Epidermal melanocyte (primary cell): ENCODE data around the gene DCAF12L2.
"Not testable (repeated sequence)": the region's sequence is repeated elsewhere in the genome, so short reads cannot be mapped to it uniquely, and the experiment has no call there.

Source experiments
- DNase-seq: peaks from one replicate; pipeline ENCODE4 v3.0.0; 2011; ENCODE audit warnings: low spot score; ENCODE audit not compliant: insufficient read length

DCAF12L2 gene

GRCh38 chrX:126165721-126166461, at the start of gene DCAF12L2:
Gene DCAF12L2 (minus strand): TSS chrX:126166289. CDS start chrX:126165924, 365 bp downstream.
- DNase-seq, result no peak

GRCh38 chrX:126190888-126191287, 24.8 kb upstream of the DCAF12L2 start:
- not testable (repeated sequence) for DNase-seq

DNA sequence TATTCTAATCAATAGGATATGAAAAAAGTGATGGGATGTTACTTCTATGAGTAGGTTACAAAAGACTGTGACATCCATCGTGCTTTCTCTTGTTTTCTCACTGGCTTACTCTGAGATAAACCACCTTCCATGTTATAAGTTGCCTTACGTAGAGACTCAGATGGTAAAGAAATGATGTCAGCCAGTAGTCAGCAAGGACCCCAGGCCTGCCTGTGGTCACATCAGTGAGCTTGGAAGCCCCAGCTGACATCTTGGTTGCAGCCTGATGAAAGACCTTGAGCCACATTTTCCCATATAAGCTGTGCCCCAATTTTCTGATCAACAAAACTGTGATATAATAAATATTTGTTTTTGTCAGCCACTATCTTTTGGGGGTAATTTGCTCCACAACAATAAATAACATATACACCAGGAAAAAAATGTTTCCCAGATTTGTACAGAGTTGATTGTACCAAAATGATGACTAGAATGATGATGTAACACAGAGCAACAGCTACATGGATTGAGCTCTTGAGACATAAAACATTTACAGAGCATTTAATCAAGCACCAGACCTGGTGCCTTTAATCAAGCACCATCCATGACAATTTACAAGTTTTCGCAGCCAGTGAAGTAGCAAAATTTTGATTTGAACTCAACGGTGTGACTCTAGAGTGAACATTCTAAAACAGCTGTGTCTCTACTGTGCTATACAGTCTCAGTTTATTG, 11.2 kb upstream of the DCAF12L2 start:
- DNase-seq, result no peak

GRCh38 chrX:126170720-126171119, 4.6 kb upstream of the DCAF12L2 start:
- no peak for DNase-seq

DNA sequence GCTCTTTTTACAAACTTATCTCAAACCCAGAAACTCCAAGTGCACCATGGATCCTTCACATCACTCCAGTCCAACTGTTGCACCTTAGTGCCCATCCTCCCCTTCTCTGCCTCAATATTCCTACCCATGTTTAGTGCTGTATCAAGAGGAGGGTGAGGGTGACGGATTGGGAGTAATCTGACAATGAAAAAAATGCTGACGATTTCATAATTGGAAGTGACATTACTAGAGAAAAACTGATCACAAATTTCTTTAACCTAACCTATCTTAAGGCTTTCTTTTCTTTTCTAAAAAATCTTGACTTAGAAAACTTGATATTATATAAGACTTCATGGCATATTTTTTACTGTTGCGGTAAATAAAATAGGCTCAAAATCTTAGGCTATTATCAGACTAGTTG, 1.5 kb upstream of the DCAF12L2 start:
- DNase-seq, result no peak

DNA sequence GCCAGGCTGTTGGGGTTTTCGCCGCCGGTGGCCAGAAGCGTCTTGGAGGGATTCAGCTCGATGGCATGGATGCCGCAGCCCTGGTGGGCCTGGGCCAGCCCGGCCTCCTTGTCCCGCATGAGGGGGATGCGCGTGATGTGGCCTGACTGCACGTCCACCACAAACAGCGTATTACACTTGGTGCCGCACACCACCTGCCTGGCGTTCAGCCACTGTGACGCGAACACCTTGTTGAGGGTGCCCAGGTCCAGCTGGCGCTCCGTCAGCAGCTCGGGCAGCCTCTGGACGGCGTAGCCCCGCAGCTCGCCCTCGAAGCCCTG, 728 bp downstream of the DCAF12L2 start:
- DNase-seq, result no peak

GRCh38 chrX:126164689-126165400, 1.2 kb downstream of the DCAF12L2 start:
- no peak for DNase-seq

DNA sequence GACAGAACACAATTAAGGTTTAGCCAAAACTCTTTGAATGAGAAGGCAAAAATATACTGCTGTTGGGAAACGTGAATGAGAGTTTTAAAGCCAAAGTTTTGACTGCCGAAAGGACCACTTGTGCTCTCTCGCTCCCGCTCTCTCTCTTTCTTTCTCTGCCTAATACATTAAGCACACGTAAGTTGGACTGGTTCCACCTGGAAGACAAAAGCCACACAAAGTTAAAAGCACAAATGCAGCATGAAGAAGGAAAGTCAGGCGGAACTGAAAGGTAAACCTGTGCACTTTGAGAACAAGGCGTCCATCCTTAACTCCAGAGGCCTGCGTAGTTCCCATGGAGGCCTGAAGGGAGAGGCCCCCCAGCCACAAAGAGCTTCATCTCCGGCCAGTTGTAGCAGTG, 1.9 kb downstream of the DCAF12L2 start:
- no peak for DNase-seq

- DNase-seq, result no peak
Observed at GRCh38 chrX:126141014-126141413, 25.1 kb downstream of the DCAF12L2 start.

GRCh38 chrX:126137899-126138298, 28.2 kb downstream of the DCAF12L2 start:
- DNase-seq, result no peak

- DNase-seq, result no peak
Observed at GRCh38 chrX:126124721-126125120, 41.4 kb downstream of the DCAF12L2 start.
